HG03097 (cell line): ENCODE measurements around the gene ZNF768.
"Not testable (repeated sequence)": the region's sequence is repeated elsewhere in the genome, so short reads cannot be mapped to it uniquely, and the experiment has no call there.

ENCODE experiments used
- ATAC-seq: cut with Tn5 transposase; IDR thresholded peaks from one replicate; pipeline ENCODE4 v1.9.1; 2021; ENCODE audit not compliant: unreplicated experiment, low FRiP score

Gene ZNF768

DNA sequence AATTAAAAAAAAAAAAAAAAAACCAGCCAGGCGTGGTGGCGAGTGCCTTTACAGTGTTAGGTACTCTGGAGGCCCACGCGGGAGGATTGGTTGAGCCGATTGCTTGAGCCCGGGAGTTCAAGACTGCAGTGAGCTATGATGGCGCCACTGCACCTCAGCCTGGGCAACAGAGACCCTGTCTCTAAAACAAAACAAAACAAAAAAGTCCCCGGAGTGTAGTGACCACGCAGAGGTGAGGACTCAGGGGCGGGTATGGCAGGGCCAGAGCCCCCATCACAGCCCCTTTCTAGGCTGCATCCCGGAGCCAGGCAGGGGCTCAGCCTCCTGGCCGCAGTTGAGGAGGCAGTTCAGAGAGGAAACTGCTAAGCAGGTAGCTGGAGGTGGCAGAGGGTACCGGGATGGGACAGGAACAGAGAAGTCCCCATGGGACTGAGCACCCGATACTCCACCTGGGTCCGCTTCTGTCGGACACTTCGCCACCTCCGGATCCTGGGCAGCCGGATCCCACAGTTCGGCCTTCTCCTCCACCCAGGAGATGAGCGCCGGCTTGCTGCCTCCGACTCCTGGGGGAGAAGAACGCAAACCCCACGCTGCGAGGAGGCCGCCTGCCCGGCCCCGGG, 7.5 kb upstream of the ZNF768 start:
- ATAC-seq, result peak; percentile 23

DNA sequence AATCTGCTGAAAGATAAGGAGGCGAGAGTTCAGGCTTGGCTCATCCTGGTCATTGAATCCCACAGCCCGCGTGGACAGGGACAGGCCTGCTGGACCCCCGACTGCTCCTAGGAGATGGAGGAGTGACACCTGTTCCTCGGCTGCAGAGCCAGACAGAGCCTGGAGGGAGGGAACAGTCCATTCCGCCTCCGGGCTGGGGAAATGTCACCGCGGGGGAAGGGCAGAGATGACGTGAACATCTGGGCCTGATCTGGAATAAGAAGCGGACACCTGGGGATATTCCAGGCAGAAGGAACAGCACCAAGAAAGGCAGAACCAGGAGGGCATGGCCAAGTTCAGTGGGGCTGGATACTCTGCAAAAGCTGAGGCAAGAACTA, 6.8 kb upstream of the ZNF768 start:
- no peak for ATAC-seq

DNA sequence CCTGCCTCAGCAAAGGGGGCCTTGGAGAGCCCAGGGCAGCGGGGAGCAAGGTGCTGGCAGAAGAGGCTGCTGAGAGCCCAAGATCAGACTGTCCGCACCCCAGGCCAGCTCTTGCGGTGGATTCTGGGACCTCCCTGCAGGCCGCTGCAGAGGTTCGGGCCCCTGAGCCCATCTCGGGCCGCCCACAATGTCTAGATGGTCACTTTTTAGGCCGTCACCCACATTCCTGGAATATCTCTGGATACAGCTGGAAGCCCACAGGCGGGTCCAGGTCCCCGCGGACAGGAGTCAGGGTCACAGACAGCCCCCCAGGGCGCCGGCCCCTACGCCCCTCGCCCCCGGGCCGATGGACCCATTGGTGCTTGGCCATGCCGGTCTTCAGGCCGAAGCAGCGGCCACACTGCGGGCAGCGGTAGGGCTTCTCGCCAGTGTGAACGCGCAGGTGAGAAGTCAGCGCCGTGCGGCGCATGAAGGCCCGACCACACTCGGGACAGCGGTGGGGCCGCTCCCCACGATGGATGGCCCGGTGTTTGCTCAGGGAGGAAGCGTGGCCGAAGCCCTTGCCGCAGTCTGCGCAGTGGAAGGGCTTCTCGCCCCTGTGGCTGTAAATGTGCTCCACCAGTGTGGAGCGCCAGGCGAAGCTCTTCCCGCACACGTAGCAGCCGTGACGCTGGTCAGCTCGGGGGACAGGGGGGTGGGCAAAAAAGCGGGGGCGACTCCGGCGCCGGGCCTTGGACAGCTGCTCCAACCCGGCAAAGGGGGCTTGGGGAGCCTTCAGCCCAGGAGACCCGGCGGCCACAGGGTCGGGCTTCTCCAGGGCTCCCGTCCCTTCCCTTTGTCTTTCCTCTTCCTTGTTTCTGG, 6.1 kb upstream of the ZNF768 start:
- no peak for ATAC-seq

DNA sequence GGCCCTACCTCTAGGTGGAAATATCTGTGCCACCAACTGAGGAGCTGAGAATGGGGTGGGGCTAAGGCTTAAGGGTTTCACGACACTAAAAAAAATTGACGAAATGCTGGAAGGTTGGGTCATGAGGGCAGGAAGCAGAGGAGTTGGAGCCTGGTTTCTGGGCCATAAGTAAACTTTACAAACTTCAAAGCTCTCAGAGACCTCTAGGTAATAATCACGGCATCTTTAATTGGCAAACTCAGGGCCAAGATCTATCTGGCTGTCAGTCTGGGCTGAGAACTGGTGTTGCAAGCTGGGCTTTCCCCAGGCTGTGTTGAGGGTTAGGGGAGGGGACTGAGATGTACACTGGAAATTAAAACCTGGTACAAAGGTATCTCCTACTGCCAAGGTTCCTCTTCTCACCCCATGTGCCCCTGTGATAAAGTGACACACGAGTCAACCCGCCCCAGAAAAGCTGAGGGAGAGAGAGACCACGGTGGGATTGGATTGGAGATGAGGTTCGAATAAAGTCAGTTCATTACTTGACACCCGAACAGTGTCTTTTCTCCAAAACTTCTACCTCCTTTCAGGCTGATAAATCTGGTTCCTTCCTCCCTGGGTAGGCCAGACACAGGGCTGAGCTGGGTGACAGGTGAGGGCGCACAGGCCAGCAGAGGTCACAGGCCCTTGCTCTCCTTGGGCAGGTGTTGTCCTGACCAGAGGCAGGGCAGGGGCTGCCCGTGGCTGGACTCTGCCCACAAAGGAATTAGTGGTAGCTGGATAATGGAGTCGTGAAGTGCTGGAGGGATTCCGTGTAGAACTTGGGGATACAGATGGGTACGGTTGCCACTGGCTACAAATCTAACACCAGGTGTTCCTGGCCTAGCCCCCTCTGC, 4.0 kb upstream of the ZNF768 start:
- no peak for ATAC-seq

DNA sequence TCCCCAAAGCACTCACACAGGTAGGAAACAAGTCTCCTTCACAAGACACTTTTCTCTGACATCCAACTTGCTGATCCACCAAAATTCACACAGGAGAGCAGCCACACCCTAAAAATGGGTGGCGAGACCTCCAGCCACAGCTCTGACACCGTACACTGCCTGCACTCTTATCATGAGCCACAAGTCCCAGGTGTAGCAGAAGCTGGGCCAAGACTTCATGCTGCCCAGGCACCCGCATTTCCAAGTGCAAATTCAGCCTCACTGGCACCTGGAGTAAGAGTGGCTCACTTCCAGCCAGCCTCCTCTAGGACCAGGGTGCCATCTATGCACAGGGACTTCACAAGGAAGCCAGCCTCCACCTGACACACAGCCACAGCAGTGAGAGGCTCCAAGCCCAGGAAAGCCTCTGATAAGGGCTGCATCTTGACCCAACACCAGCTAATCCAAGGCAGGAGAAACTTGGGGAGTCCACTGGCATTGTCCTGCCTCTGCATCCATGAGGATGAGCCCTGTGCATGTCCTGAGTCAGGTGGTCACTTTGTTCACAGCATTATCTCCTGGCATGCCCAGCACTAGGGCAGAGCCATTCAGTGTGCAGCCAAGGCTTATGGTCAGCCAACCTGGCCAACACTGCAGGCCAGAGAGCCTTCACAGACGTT, 2.6 kb upstream of the ZNF768 start:
- ATAC-seq, result no peak

DNA sequence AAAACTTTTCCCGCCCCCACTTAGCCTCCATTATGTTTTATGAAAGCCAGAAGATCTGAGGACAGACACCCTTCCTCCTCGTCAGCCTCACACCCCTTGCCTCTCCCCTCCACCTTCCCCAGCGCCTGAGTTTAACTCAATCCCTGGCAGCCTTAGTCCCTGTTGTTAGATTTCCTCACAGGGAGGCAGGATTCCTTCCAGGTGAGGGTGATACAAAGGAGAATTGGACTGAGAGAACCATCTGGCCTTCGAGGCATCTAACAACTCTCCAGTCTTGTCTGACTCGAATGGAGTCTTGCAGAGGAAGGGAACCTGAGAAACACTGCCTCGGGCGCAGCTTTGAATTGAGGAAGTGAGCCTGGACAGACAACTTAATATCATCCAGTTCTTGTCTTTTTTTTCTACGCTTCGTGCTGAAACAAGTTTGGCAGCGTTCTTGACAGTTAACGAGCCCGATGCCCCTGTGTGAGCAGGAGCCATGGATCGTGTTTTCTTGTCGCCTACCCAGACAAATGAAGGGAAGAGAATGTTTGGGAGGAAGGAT, 1.3 kb upstream of the ZNF768 start:
- ATAC-seq, result peak; percentile 2

DNA sequence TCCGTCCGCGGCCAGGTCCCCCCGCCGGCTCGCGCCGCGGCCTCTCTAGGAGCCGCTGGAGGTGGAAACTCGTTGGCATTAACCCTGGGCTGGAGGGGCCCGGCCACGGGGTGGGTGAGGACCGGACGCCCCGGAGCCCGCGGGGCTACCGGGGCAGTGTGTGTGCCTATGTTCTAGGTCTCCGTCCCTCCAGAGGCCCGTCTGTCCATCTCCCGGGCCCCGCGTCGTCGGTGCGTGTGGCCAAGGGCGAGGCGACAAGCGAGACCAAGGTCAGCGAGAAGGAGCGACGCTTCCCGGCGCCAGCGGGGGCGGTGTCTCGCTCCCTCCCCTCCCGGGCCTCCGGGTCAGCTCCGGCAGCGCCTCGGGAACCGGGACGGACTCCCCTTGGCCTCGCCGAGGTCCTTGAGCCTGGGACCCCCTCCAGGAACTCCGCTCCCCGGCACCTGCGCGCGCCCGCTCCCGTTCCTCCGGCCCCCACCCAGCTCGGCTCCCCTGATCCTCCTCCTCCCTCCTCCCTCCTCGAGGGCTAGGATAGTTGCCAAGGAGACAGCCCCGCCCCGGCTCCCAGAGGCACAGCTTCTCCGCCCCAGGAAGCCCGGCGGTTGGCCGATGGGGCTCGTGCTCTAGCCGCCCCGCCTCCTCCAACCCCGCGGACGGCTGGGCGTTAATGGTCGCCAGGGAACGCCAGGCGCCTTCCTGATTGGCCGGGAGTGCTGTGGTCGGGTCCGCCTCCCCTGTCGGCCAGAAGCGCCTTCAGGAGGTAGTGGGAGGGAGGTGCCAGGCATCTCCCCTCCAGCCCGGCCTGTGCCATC, 663 bp upstream of the ZNF768 start:
- peak; percentile 73 for ATAC-seq

DNA sequence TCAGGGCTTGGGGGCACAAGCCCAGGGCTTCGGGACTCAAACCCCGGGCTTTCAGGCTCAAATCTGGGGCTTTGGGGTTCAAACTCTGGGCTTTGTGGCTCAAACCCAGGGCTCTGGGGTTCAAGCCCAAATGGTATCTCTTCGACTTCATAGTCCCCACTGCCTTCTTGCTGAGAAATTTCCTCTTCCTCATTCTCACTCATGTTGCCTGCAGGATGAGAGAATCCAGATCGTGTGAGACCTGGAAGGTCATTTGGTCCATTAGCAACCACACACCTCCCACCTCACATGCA, 576 bp downstream of the ZNF768 start:
- ATAC-seq, result no peak

DNA sequence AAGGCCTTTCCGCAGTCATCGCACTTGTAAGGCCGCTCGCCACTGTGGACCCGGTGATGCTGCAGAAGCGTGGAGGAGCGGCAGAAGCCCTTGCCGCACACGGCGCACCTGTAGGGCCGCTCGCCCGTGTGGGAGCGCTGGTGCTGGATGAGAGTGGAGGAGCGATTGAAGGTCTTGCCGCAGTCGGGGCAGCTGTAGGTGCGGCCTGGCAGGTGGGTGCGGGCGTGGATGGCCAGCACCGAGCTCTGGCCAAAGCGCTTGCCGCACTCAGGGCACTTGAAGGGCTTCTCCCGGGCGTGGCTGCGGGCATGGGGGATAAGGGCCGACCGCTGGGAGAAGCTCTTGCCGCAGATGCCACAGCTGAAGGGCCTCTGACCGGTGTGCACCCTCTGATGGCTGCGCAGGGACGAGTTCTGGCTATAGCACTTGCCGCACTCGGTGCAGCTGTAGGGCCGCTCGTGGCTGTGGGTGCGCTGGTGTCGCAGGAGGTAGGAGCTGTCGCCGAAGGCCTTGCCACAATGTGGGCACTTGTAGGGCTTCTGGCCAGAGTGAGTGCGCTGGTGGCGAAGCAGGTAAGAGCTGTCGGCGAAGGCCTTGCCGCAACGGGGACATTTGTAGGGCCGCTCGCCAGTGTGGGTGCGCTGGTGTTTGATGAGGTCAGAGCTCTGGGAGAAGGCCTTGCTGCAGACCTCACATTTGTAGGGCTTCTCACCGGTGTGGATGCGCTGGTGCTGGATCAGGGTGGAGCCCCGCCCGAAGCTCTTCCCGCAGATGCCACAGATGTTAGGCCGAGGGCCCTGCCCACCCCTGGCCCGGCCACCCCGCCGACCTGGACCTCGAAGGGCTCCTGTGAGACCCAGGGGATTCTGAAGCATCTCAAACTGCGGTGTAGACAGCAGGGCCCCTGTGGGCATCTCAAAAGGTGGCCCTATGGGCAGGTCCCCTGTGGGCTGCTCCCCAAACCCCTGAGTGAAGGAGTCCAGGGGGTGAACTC, 1.5 kb downstream of the ZNF768 start:
- ATAC-seq, result no peak

DNA sequence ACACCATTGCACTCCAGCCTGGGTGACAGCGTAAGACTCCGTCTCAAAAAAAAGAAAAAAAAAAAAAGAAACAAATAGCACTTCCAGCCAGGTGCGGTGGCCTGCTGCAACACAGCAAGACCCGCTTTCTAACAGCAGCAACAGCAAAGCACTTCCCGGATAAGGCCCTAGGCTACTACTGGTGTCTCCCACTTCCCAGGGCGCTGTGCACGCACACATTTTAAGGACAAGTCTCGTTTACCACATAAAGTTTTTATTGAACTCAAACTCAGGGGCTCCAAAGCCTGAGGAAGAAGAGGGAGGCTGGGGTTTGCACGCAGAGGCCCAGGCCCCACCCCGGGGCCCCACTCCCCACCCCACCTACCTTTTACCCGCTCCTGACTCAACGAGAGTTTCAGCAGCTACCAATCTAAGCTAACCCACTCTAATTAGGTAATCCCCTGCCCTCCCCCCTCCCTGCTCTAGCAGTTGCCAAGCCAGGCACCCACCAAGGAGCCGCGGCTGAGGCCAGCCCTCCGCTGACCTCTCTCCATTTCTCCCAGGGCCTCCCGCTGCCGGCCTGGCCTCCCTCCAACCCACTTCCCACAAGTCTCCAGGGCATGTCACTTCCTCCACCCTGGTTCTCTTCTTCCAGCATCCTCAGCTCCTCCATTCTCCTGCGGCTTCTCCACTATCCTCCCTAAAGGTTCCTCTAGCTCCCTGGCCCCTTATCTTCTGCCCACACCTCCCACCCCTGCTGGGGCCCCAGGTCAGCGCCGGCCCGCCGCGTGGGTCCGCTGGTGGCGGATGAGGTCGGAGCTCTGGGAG, 2.4 kb downstream of the ZNF768 start:
- ATAC-seq, result no peak

DNA sequence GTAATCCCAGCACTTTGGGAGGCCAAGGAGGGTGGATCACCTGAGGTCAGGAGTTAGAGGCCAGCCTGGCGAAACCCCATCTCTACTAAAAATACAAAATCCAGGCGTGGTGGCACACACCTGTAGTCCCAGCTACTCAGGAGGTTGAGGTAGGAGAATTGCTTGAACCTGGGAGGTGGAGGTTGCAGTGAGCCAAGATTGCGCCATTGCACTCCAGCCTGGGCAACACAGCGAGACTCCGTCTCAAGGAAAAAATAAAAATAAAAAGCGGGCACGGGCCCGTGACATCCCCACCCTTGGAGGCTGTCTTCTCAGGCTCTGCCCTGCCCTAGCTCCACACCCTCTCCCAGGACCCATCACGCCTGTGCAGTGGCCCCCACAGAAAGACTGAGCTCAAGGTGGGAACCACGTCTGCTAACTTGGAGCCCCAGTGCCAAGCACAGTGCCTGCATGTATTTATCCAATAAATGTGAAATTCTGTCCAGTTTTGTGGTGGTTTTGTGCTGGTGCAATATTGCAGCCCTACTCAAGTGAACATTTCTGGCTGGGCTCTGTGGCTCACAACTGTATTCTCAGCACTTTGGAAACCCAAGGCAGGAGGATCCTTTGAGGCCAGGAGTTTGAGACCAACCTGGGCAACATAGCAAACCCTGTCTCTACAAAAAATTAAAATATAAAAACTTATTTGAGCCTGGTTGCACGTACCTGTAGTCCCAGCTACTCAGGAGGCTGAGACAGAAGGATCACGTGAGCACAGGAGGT, 3.5 kb downstream of the ZNF768 start:
- not testable (repeated sequence) for ATAC-seq

DNA sequence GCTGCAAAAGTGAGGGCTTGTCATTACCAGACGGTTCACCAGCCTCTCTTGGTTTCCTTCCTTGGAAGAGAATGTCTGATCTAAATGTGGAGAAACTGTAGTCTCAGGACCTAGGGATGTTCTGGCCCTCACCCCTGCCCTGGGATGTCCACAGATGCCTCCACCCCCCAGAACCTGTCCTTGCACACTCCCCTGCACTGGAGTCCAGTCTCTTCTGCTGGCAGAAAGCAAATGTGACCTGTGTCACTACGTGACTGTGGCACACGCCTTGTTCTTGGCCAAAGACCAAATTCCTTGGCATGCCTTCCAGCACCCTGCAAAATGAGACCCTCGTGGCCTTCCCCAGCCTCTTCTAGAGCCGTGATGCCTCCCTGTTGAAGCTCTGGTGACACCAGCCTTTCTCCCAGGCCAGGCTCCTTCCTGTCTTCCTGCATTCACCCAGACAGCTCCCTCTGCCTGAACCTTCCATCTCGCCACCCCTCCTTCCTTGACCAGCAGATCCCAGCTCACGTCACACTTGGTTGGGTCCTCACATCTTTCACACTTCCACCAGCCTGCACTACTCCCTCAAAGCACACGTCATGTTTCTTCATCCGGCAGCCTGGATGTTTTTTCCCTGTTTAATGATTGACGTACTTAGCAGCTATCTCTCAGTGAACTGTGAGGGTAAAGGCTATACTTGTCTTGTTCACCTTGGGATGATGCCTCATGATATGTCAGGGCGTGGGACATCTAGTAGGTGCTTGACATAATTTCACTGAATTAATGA, 4.3 kb downstream of the ZNF768 start:
- ATAC-seq, result no peak

DNA sequence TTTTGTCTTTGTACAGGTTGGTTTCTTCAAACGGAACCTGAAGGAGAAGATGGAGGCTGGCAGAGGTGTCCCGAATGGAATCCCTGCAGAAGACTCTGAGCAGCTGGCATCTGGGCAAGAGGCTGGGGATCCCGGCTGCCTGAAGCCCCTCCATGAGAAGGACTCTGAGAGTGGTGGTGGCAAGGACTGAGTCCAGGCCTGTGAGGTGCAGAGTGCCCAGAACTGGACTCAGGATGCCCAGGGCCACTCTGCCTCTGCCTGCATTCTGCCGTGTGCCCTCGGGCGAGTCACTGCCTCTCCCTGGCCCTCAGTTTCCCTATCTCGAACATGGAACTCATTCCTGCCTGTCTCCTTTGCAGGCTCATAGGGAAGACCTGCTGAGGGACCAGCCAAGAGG, 4.9 kb downstream of the ZNF768 start:
- ATAC-seq, result no peak

DNA sequence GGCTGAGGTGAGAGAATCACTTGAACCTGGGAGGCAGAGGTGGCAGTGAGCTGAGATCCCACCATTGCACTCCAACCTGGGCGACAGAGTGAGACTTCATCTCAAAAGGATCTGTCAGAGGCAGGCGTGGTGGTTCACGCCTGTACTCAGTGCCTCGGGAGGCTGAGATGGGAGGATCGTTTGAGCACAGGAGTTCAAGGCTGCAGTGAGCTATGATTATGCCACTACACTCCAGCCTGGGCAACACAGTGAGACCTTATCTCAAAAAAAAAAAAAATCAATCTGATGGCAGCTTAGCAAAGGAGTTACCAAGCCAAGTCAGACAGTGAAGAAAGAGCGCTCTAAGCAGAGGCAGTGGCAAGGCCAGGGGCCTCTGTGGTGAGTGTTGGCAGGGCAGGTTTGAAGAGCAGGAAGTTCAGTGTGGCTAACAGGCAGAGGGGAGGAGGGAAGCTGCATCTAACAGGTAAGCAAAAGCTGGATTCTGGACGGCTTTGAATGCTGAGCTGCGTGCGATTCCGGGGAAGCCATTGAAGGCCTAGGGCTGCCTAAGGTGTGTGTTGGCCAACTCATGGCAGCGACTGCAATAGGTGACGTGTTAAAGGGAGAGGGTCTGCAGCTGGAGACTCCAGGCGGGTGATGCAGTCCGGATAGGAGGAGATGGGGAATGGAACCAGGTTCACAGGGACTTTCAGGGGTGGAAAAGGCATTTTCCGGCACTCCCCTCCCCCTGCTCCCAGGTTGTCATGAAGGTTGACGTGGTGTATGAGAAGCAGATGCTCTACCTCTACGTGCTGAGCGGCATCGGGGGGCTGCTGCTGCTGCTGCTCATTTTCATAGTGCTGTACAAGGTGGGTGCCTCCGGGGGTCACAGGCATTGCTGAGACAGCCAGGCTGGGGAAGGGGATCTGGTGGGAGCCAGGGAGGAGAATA, 7.0 kb downstream of the ZNF768 start:
- no peak for ATAC-seq

DNA sequence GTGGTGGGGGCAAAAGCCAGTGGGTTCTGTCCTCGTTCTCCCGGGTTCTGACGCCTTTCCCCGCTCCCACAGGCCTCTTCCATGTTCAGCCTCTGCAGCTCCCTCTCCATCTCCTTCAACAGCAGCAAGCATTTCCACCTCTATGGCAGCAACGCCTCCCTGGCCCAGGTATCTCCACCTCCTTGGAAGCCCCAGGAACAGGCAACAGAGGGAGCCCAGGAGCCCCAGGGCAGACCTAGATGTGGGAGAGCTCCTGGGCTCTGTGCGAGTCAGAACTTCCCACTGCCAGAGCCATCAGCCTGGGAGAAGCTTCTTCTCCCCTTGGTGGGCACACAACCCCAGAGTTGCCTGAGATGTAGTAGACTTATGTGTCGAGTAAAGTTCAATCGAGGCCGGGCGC, 7.8 kb downstream of the ZNF768 start:
- no peak for ATAC-seq
